Iris pigment epithelial cell (primary cell): ENCODE results near the gene CDK17.
"Not testable (repeated sequence)": the region's sequence is repeated elsewhere in the genome, so short reads cannot be mapped to it uniquely, and the experiment has no call there.

Source experiments
- DNase-seq: peaks from one replicate; pipeline ENCODE4 v3.0.0-alpha.2; 2011; ENCODE audit warnings: low read depth

CDK17 gene

GRCh38 chr12:96315741-96316481 lies 84.3 kb downstream of the CDK17 start:
- not testable (repeated sequence) for DNase-seq

GRCh38 chr12:96314723-96315122 lies 85.5 kb downstream of the CDK17 start:
- DNase-seq = no peak

GRCh38 chr12:96313606-96314005 lies 86.6 kb downstream of the CDK17 start:
- DNase-seq = no peak

- DNase-seq = no peak
Observed at GRCh38 chr12:96311191-96311590, 89.0 kb downstream of the CDK17 start.

- DNase-seq = no peak
Observed at GRCh38 chr12:96310067-96310466, 90.2 kb downstream of the CDK17 start.

GRCh38 chr12:96308881-96309280 lies 91.4 kb downstream of the CDK17 start:
- peak; percentile 36 for DNase-seq

GRCh38 chr12:96305665-96306064 lies 94.6 kb downstream of the CDK17 start:
- DNase-seq = no peak

GRCh38 chr12:96303653-96304052 lies 96.6 kb downstream of the CDK17 start:
- DNase-seq = no peak

- DNase-seq = no peak
Observed at GRCh38 chr12:96302687-96303310, 97.4 kb downstream of the CDK17 start.

- DNase-seq = no peak
Observed at GRCh38 chr12:96301732-96302131, 98.5 kb downstream of the CDK17 start.

GRCh38 chr12:96300064-96300463 lies 100.2 kb downstream of the CDK17 start:
- no peak for DNase-seq

GRCh38 chr12:96297504-96297903 lies 102.7 kb downstream of the CDK17 start:
- DNase-seq = no peak

- no peak for DNase-seq
Observed at GRCh38 chr12:96295532-96296160, 104.6 kb downstream of the CDK17 start.

GRCh38 chr12:96294831-96295230 lies 105.4 kb downstream of the CDK17 start:
- DNase-seq = peak; percentile 67

- no peak for DNase-seq
Observed at GRCh38 chr12:96293093-96293492, 107.1 kb downstream of the CDK17 start.

- no peak for DNase-seq
Observed at GRCh38 chr12:96289067-96289466, 111.2 kb downstream of the CDK17 start.

GRCh38 chr12:96285158-96285557 lies 115.1 kb downstream of the CDK17 start:
- no peak for DNase-seq

- DNase-seq = peak; percentile 76
Observed at GRCh38 chr12:96274331-96274730, 125.9 kb downstream of the CDK17 start.

- no peak for DNase-seq
Observed at GRCh38 chr12:96271469-96272199, 128.6 kb downstream of the CDK17 start.

- no peak for DNase-seq
Observed at GRCh38 chr12:96266238-96266637, 134.0 kb downstream of the CDK17 start.

GRCh38 chr12:96265836-96266235 lies 134.4 kb downstream of the CDK17 start:
- no peak for DNase-seq

GRCh38 chr12:96265400-96265799 lies 134.8 kb downstream of the CDK17 start:
- DNase-seq = no peak

GRCh38 chr12:96263449-96263902 lies 136.8 kb downstream of the CDK17 start:
- no peak for DNase-seq
